Measurements from ENCODE around the gene NPY5R.

NPY5R gene

DNA sequence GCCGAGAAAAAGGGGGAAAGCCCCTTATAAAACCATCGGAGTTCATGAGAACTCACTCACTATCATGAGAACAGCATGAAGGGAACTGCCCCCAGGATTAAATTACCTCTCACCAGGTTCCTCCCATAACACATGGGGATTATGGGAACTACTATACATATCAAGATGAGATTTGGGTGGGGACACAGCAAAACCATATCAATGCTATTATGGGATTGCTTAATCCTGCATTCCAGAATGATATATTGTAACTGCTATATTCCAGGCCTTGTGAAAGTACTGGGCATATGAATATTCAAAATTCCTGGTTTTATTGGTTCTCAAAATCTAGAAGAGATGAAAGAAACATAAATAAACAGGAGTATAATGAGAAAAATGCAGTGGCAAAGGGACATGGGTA, 40.6 kb upstream of the NPY5R start:
- ChIA-PET CTCF (no interaction called here), POLR2A (no interaction called here)
- no peak overlapping the region for H3K27ac ChIP-seq (ENCODE audit: extremely low read depth, low read depth, low read length)
- H3K9me3 ChIP-seq (ENCODE audit: control insufficient read depth, insufficient read depth, low read depth, low read length) = no peaks in the 10 kb centered on the region
- no peaks in the 10 kb centered on the region for H3K36me3 ChIP-seq (ENCODE audit: control insufficient read depth in 2 of 2, insufficient read depth in 1 of 2, low read length in 2 of 2)
- TF ChIP-seq ZIC2 (tag by site-specific recombination; IDR thresholded peaks at IDR 0.05) (no peak), ZNF76 (tag by site-specific recombination; IDR thresholded peaks at IDR 0.05; ENCODE audit: borderline replicate concordance, low read depth) (no peak)
- no peak overlapping the region for H3K4me3 ChIP-seq (ENCODE audit: low read depth, low read length)
- no peaks in the 10 kb centered on the region for H3K4me1 ChIP-seq (ENCODE audit: control insufficient read depth, insufficient read depth, low read length)

DNA sequence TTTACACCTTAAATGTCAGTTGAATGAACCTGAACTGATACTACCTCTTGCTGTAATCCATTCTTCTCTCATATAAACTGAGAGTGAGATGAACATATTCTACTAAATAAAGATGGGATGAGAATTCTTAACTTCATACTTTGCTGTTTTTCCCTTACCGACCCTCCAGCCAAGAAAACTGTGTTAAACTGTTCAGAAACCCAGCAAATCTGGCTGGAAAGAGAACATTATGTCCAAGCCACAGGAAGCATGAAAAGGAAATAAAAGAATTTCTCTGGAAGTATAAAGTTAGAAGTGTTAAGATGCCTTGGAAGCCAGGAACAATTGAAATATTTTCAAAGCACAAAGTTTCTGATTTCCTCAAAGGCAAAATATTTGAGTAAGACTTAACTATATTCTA, 34.2 kb upstream of the NPY5R start:
- CTCF ChIA-PET = interaction anchor here (0.7 kb wide), 1 partner anchor 395 kb away, joined by 3 read pairs; no protein-coding TSS in a partner anchor
- no peak overlapping the region for H3K4me3 ChIP-seq (ENCODE audit: low read depth, low read length)
- no peak overlapping the region for H3K27ac ChIP-seq (ENCODE audit: extremely low read depth, low read depth, low read length)
- POLR2A ChIA-PET = no interaction called here
- TF ChIP-seq OVOL3 (tag by site-specific recombination; IDR thresholded peaks at IDR 0.05) = no peak
- no peak for TF ChIP-seq ZNF76 (tag by site-specific recombination; IDR thresholded peaks at IDR 0.05; ENCODE audit: borderline replicate concordance, low read depth)
- no peak for TF ChIP-seq ZNF211 (tag by site-specific recombination; IDR thresholded peaks at IDR 0.05; ENCODE audit: low read depth)
- TF ChIP-seq ZNF585B (tag by site-specific recombination; IDR thresholded peaks at IDR 0.05) = no peak
- TF ChIP-seq ZNF391 (tag by site-specific recombination; IDR thresholded peaks at IDR 0.05; ENCODE audit: borderline replicate concordance, low read depth) = no peak
- TF ChIP-seq ZNF366 (tag by site-specific recombination; conservative IDR thresholded peaks at IDR 0.05) = no peak
- no peak for TF ChIP-seq HOXA7 (CRISPR knock-in tag; IDR thresholded peaks at IDR 0.05; ENCODE audit: borderline replicate concordance)
- TF ChIP-seq, protein P1, sequence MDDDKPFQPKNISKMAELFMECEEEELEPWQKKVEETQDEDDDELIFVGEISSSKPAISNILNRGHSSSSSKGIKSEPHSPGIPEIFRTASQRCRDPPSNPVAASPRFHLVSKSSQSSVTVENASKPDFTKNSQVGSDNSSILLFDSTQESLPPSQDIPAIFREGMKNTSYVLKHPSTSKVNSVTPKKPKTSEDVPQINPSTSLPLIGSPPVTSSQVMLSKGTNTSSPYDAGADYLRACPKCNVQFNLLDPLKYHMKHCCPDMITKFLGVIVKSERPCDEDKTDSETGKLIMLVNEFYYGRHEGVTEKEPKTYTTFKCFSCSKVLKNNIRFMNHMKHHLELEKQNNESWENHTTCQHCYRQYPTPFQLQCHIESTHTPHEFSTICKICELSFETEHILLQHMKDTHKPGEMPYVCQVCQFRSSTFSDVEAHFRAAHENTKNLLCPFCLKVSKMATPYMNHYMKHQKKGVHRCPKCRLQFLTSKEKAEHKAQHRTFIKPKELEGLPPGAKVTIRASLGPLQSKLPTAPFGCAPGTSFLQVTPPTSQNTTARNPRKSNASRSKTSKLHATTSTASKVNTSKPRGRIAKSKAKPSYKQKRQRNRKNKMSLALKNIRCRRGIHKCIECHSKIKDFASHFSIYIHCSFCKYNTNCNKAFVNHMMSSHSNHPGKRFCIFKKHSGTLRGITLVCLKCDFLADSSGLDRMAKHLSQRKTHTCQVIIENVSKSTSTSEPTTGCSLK (tag by site-specific recombination; IDR thresholded peaks at IDR 0.05) = no peak
- TF ChIP-seq ZNF423 (tag by site-specific recombination; IDR thresholded peaks at IDR 0.05) = no peak
- TF ChIP-seq ZNF311 (tag by site-specific recombination; IDR thresholded peaks at IDR 0.05; ENCODE audit: borderline replicate concordance) = no peak
- TF ChIP-seq, protein P2, sequence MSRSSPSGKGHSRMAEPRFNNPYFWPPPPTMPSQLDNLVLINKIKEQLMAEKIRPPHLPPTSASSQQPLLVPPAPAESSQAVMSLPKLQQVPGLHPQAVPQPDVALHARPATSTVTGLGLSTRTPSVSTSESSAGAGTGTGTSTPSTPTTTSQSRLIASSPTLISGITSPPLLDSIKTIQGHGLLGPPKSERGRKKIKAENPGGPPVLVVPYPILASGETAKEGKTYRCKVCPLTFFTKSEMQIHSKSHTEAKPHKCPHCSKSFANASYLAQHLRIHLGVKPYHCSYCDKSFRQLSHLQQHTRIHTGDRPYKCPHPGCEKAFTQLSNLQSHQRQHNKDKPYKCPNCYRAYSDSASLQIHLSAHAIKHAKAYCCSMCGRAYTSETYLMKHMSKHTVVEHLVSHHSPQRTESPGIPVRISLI (tag by site-specific recombination; IDR thresholded peaks at IDR 0.05) = no peak
- TF ChIP-seq KLF1 (tag by site-specific recombination; IDR thresholded peaks at IDR 0.05) = no peak
- TF ChIP-seq ZNF658 (tag by site-specific recombination; IDR thresholded peaks at IDR 0.05) = no peak
- TF ChIP-seq ZNF571 (tag by site-specific recombination; IDR thresholded peaks at IDR 0.05) = no peak
- TF ChIP-seq, protein P3, sequence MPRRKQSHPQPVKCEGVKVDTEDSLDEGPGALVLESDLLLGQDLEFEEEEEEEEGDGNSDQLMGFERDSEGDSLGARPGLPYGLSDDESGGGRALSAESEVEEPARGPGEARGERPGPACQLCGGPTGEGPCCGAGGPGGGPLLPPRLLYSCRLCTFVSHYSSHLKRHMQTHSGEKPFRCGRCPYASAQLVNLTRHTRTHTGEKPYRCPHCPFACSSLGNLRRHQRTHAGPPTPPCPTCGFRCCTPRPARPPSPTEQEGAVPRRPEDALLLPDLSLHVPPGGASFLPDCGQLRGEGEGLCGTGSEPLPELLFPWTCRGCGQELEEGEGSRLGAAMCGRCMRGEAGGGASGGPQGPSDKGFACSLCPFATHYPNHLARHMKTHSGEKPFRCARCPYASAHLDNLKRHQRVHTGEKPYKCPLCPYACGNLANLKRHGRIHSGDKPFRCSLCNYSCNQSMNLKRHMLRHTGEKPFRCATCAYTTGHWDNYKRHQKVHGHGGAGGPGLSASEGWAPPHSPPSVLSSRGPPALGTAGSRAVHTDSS (tag by site-specific recombination; IDR thresholded peaks at IDR 0.05) = no peak
- no peak for TF ChIP-seq ZNF140 (tag by site-specific recombination; IDR thresholded peaks at IDR 0.05)
- H3K36me3 ChIP-seq (ENCODE audit: control insufficient read depth in 2 of 2, insufficient read depth in 1 of 2, low read length in 2 of 2) = no peaks in the 10 kb centered on the region
- H3K4me1 ChIP-seq (ENCODE audit: control insufficient read depth, insufficient read depth, low read length) = no peaks in the 10 kb centered on the region
- no peaks in the 10 kb centered on the region for H3K9me3 ChIP-seq (ENCODE audit: control insufficient read depth, insufficient read depth, low read depth, low read length)

DNA sequence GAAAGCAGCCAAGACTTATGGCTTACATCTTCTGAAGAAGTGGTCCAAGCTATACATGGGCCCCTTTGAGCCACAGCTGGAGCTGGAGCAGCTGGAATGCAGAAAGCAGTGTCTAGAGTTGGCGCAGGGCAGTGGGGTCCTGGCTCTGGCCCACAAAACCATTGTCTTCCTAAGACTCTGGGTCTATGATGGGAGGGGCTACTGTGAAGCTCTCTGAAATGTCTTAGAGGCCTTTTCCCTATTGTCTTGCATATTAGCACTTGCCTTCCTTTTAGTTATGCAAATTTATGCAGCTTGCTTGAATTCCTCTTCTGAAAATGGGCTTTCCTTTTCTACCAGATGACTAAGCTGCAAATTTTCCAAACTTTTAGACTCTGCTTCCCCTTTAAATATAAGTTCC, 26.6 kb upstream of the NPY5R start:
- TF ChIP-seq ZSCAN16 (tag by site-specific recombination; IDR thresholded peaks at IDR 0.05) (no peak), ZBTB48 (tag by site-specific recombination; IDR thresholded peaks at IDR 0.05) (no peak), ZNF211 (tag by site-specific recombination; IDR thresholded peaks at IDR 0.05; ENCODE audit: low read depth) (no peak), SETDB1 (IDR thresholded peaks at IDR 0.05; ENCODE audit: insufficient read length, low read length) (peak; percentile 36)
- no peak overlapping the region for H3K27ac ChIP-seq (ENCODE audit: extremely low read depth, low read depth, low read length)
- CTCF ChIA-PET = no interaction called here

More for the DNA sequence above, 26.6 kb upstream of the NPY5R start:
- Histone ChIP-seq H3K4me3 (ENCODE audit: low read depth, low read length) (no peak overlapping the region), H3K4me1 (ENCODE audit: control insufficient read depth, insufficient read depth, low read length) (no peaks in the 10 kb centered on the region), H3K9me3 (ENCODE audit: control insufficient read depth, insufficient read depth, low read depth, low read length) (no peaks in the 10 kb centered on the region), H3K36me3 (ENCODE audit: control insufficient read depth in 2 of 2, insufficient read depth in 1 of 2, low read length in 2 of 2) (no peaks in the 10 kb centered on the region)
- POLR2A ChIA-PET = no interaction called here

Data from HEK293 (cell line).